Mucosa of gallbladder (tissue), 1 donor: ENCODE measurements around the gene CRADD. TPM values are rescaled to one million over a fixed set of nuclear protein-coding genes. Genes with fewer than 3 reads are reported as not detected.

Source experiments
- DNase-seq: peaks from one replicate; pipeline ENCODE4 v3.0.0-alpha.2; 2020; ENCODE audit warnings: low spot score
- total RNA-seq: library from RNA; stranded (reverse); gene quantifications from one replicate; pipeline ENCODE4 v1.2.1, GENCODE V29; 2021
- donor health status: DM: no; HTN: no; CAD: no.

CRADD gene
- total RNA-seq, 1 donor from 2014 or later: 22.7 TPM

- no peak for DNase-seq
These were observed 6.1 kb upstream of the CRADD start for GRCh38 chr12:93671044-93671443.

GRCh38 chr12:93673084-93673483 is 4.1 kb upstream of the CRADD start:
- no peak for DNase-seq

GRCh38 chr12:93674386-93674785 is 2.8 kb upstream of the CRADD start:
- no peak for DNase-seq

- DNase-seq: no peak
These were observed 574 bp upstream of the CRADD start for GRCh38 chr12:93676408-93677194.

GRCh38 chr12:93678779-93679178 is 1.6 kb downstream of the CRADD start:
- no peak for DNase-seq

- DNase-seq: no peak
These were observed 2.2 kb downstream of the CRADD start for GRCh38 chr12:93679308-93679925.

GRCh38 chr12:93680006-93680405 is 2.8 kb downstream of the CRADD start:
- no peak for DNase-seq

GRCh38 chr12:93682846-93683261 is 5.7 kb downstream of the CRADD start:
- DNase-seq: no peak

GRCh38 chr12:93683410-93683809 is 6.2 kb downstream of the CRADD start:
- DNase-seq: no peak

GRCh38 chr12:93684716-93685115 is 7.5 kb downstream of the CRADD start:
- DNase-seq: no peak

- DNase-seq: no peak
These were observed 9.6 kb downstream of the CRADD start for GRCh38 chr12:93686572-93687356.

GRCh38 chr12:93689076-93689834 is 12.1 kb downstream of the CRADD start:
- DNase-seq: no peak

GRCh38 chr12:93696462-93696861 is 19.3 kb downstream of the CRADD start:
- no peak for DNase-seq

GRCh38 chr12:93698307-93699092 is 21.3 kb downstream of the CRADD start:
- DNase-seq: no peak

GRCh38 chr12:93699271-93700145 is 22.3 kb downstream of the CRADD start:
- DNase-seq: no peak

GRCh38 chr12:93702707-93703315 is 25.6 kb downstream of the CRADD start:
- no peak for DNase-seq

- DNase-seq: no peak
These were observed 26.9 kb downstream of the CRADD start for GRCh38 chr12:93704122-93704521.

GRCh38 chr12:93704625-93705024 is 27.4 kb downstream of the CRADD start:
- DNase-seq: no peak

GRCh38 chr12:93705237-93705636 is 28.1 kb downstream of the CRADD start:
- DNase-seq: no peak

GRCh38 chr12:93706387-93706786 is 29.2 kb downstream of the CRADD start:
- DNase-seq: no peak
